ENCODE measurements around the gene BRD2.

BRD2 gene

GRCh38 chr6:32970413-32971241 lies 2.2 kb downstream of the BRD2 start:
- H3K27ac ChIP-seq: peak overlapping the region; percentile 99
- no peak for TF ChIP-seq ZFX (IDR thresholded peaks at IDR 0.05)
- no peak for TF ChIP-seq CTCF (conservative IDR thresholded peaks at IDR 0.05)

- TF ChIP-seq ZFX (IDR thresholded peaks at IDR 0.05) (peak; percentile 41; the same call in 1 of the 2 replicates), CTCF (conservative IDR thresholded peaks at IDR 0.05) (no peak)
- peak overlapping the region; percentile 99 for H3K27ac ChIP-seq
Measured at GRCh38 chr6:32971242-32971580, 2.8 kb downstream of the BRD2 start.

GRCh38 chr6:32971581-32972352 lies 3.4 kb downstream of the BRD2 start:
- no peak for TF ChIP-seq ZFX (IDR thresholded peaks at IDR 0.05)
- TF ChIP-seq CTCF (conservative IDR thresholded peaks at IDR 0.05): no peak
- H3K27ac ChIP-seq: peak overlapping the region; percentile 99

GRCh38 chr6:32972353-32973143 lies 4.2 kb downstream of the BRD2 start:
- H3K27ac ChIP-seq: peak overlapping the region; percentile 99
- TF ChIP-seq CTCF (conservative IDR thresholded peaks at IDR 0.05) (no peak), ZFX (IDR thresholded peaks at IDR 0.05) (no peak)

- H3K27ac ChIP-seq: peak overlapping the region; percentile 99
- no peak for TF ChIP-seq ZFX (IDR thresholded peaks at IDR 0.05)
- TF ChIP-seq CTCF (conservative IDR thresholded peaks at IDR 0.05): no peak
Measured at GRCh38 chr6:32973144-32974015, 5.0 kb downstream of the BRD2 start.

- H3K27ac ChIP-seq: peak overlapping the region; percentile 99
Measured at GRCh38 chr6:32974016-32974333, 5.6 kb downstream of the BRD2 start.

More at GRCh38 chr6:32974016-32974333, 5.6 kb downstream of the BRD2 start:
- TF ChIP-seq CTCF (conservative IDR thresholded peaks at IDR 0.05) (no peak), ZFX (IDR thresholded peaks at IDR 0.05) (no peak)

Data from C4-2B (cell line).